Activated T-cell treated with anti-CD3 and anti-CD28 coated beads, Interleukin-2, amount 50 U/mL, for 72 hours (primary cell): ENCODE measurements around the gene IGFN1. TPM values are rescaled to one million over a fixed set of nuclear protein-coding genes. Genes with fewer than 3 reads are reported as not detected.
A peak's percentile ranks its signal among the peaks of the same experiment; 100 is the strongest.
"Not testable (repeated sequence)": the region's sequence is repeated elsewhere in the genome, so short reads cannot be mapped to it uniquely, and the experiment has no call there.

ENCODE experiments used
- ATAC-seq, 2 donors: fragments of 150-1000 bp; cut with Tn5 transposase; replicated peaks in 1 of 2; 2 replicates each; pipeline ENCODE4 v1.10.0; 2021; ENCODE audit warnings: moderate library complexity in 2 of 2, mild to moderate bottlenecking in 1 of 2
- DNase-seq, 2 donors: peaks; one replicate each; pipeline ENCODE4 v3.0.0; 2021 to 2022; ENCODE audit warnings: mixed read lengths in 1 of 2
- H3K27ac Mint-ChIP-seq: one replicate; pipeline ENCODE4 v1.8.0; 2022; ENCODE audit warnings: mild to moderate bottlenecking, moderate library complexity, mixed read lengths
- H3K27me3 Mint-ChIP-seq: one replicate; pipeline ENCODE4 v1.8.0; 2022; ENCODE audit warnings: low read depth, mixed read lengths
- H3K36me3 Mint-ChIP-seq, 2 donors: one replicate each; pipeline ENCODE4 v1.8.0; 2022; ENCODE audit warnings: mixed read lengths in 2 of 2, mild to moderate bottlenecking in 1 of 2; ENCODE audit not compliant: insufficient read depth in 2 of 2
- H3K4me1 Mint-ChIP-seq: one replicate; pipeline ENCODE4 v1.8.0; 2022; ENCODE audit warnings: low read depth, mixed read lengths
- H3K4me3 Mint-ChIP-seq, 2 donors: one replicate each; pipeline ENCODE4 v1.8.0; 2022; ENCODE audit warnings: mild to moderate bottlenecking in 2 of 2, mixed read lengths in 2 of 2, moderate library complexity in 2 of 2
- H3K9me3 Mint-ChIP-seq, 2 donors: one replicate each; pipeline ENCODE4 v1.8.0; 2022; ENCODE audit warnings: mixed read lengths in 2 of 2
- total RNA-seq, 2 donors: library from RNA; stranded (reverse); gene quantifications; one replicate each; pipeline ENCODE4 v1.2.3, GENCODE V29; 2022

IGFN1 gene
- total RNA-seq, 2 donors from 2014 or later = 0.02 to 0.46 TPM

DNA sequence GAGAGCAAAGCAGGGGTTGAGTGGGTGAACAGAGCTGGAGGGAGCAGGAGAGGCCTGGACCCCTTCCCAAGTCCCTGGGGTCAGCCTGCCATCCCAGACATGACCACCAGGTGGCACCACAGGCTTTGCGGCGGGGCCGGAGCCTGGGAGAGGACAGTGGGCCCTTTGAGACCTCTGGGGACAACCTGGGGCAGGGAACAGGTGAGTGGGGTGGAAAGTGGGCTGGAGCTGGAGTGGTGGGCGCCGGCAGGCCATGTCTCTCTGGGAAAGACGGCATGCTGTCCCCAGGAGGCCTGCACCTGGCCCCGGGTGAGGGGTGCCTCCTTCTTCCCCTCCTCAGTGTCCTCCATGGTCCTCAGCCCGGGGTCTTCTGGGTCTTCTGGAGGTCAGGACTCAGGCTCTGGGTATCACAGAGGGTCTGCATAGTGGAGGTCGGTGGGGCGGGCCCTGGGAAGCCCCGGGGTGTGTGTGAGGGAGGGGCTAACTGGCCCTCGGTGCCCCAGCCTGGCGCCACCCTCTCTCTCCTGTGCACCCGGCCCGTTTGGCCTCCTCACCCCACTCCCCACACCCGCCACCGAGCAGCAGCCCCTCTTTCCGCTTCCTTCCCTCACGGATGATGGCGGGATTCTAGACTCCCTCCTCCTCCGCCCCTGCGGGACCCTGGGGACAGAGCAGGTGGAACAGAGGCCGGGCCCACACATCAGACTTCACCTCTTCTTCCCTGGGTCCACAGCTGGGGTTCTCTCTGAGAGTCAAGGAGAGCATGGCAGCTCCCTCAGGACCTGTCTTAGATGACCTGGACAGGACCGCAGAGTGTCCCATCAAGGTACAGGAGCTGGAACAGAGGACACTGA, 64.2 kb downstream of the IGFN1 start:
- Mint-ChIP-seq H3K9me3 (no peaks in the 10 kb centered on the region), H3K4me3 (no peak overlapping the region), H3K4me1 (no peaks in the 10 kb centered on the region), H3K27me3 (peaks cover 6% of the 10 kb centered on the region), H3K36me3 (no peaks in the 10 kb centered on the region), H3K27ac (no peak overlapping the region)
- DNase-seq (peak; percentile 71 to 79), ATAC-seq (peak; percentile 53 to 56)

DNA sequence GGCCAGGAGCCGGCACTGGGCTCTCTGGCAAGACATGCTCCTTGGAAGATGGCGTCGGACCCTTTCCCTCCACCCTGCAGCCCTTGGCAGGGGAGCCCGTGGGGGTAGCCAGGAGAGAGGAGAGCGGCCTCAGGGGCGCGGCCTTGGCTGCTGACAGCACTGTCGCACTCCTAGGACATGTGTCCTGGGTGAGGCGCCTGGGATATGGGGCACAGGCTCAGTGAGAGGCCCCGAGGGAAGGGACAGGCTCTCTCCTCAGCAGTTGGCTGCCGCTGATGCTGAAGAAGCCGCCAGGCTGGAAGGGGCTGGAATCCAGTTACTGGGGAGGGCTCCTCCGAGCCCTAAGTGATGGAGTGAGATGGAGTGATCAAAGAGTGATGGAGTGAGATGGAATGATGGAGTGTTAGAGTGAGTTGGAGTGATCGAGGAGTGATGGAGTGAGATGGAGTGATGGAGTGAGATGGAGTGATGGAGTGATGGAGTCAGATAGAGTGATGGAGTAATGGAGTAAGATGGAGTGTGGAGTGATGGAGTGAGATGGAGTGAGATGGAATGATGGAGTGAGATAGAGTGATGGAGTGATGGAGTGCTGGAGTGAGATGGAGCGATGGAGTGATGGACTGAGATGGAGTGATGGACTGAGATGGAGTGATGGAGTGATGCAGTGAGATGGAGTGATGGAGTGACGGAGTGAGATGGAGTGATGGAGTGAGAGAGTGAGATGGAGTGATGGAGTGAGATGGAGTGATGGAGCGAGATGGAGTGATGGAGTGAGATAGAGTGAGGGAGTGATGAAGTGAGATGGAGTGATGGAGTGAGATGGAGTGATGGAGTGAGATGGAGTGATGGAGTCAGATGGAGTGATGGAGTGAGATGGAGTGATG, 65.1 kb downstream of the IGFN1 start:
- H3K27me3 Mint-ChIP-seq = peaks cover 12% of the 10 kb centered on the region
- no peaks in the 10 kb centered on the region for H3K36me3 Mint-ChIP-seq
- H3K9me3 Mint-ChIP-seq = no peaks in the 10 kb centered on the region
- ATAC-seq (no peak), DNase-seq (no peak)
- H3K27ac Mint-ChIP-seq = no peak overlapping the region
- H3K4me1 Mint-ChIP-seq = no peaks in the 10 kb centered on the region
- no peak overlapping the region for H3K4me3 Mint-ChIP-seq

DNA sequence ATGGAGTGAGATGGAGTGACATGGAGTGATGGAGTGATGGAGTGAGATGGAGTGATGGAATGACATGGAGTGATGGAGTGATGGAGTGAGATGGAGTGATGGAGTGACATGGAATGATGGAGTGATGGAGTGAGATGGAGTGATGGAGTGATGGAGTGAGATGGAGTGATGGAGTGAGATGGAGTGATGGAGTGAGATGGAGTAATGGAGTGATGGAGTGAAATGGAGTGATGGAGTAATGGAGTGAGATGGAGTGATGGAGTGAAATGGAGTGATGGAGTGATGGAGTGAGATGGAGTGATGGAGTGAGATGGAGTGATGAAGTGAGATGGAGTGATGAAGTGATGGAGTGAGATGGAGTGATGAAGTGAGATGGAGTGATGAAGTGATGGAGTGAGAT, 67.5 kb downstream of the IGFN1 start:
- H3K27me3 Mint-ChIP-seq = peaks cover 17% of the 10 kb centered on the region
- ATAC-seq, H3K4me3 Mint-ChIP-seq, H3K27ac Mint-ChIP-seq, H3K36me3 Mint-ChIP-seq, H3K4me1 Mint-ChIP-seq, H3K9me3 Mint-ChIP-seq, DNase-seq: not testable (repeated sequence)

DNA sequence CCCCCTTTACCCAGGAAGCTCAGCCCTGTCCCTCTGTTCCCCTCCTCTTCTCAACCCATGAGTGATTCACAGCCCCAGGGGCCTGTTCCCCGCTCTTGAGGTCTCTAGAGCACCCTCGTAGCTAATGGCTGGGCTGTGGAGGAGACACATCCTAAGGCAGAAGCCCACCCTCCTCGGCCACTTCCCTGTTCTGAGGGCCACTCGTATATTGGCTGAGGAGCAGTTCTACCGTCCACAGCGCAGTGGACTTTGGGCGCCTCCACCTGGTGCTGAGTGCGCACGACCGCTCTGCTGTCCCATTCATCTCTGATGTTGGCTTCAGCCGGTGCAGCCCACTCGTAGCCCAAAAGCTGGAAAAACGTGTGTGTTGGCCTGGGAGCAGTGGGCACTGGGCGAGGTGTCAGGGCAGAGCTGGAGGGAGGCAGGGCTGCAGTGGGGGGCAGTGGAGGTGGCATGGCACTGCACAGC, 68.2 kb downstream of the IGFN1 start:
- Mint-ChIP-seq H3K27me3 (peaks cover 17% of the 10 kb centered on the region), H3K27ac (no peak overlapping the region), H3K9me3 (no peaks in the 10 kb centered on the region), H3K36me3 (no peaks in the 10 kb centered on the region), H3K4me1 (no peaks in the 10 kb centered on the region), H3K4me3 (no peak overlapping the region)
- no peak for DNase-seq
- no peak for ATAC-seq

DNA sequence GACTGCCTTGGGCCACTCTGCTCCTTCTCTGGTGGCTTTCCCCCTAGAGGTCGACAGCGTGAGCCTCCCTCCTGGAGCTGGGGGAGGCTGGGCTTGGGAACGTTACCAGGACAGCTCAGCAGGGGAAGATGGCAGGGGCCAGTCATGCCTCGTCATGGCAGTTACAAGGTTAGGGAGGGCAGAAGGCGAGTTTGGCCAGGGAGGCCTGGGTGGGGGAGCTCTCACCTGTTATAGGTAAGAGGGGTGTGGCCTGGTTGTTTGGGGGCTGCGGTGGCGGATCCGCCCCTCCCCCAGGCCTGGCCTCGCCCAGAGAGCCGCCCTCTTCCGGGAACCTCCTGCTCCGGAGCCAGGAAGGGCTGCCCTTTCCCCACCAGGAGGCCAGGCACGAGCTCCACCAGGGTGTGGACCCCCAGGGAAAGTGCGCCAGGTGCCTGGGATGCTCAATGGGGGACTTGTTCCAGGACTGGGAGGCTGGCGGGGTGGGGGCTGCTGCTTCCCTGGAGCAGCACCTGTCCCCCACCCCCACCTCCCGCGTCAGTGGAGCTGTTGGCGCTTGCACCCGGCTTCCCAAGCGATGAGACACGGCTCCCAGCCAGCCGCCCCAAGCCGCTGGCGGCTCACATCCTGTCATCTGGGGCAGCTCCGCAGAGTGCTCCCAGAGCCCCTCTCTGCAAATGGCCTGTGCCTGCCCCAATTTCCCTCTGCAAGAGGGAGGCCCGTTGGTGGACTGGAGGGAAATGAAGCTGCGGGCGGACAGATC, 69.0 kb downstream of the IGFN1 start:
- Mint-ChIP-seq H3K4me3 (peak overlapping the region in 1 of 2 donors; percentile 47), H3K27ac (no peak overlapping the region), H3K36me3 (no peaks in the 10 kb centered on the region), H3K27me3 (peaks cover 17% of the 10 kb centered on the region), H3K9me3 (no peaks in the 10 kb centered on the region), H3K4me1 (no peaks in the 10 kb centered on the region)
- ATAC-seq (no peak), DNase-seq (no peak)

DNA sequence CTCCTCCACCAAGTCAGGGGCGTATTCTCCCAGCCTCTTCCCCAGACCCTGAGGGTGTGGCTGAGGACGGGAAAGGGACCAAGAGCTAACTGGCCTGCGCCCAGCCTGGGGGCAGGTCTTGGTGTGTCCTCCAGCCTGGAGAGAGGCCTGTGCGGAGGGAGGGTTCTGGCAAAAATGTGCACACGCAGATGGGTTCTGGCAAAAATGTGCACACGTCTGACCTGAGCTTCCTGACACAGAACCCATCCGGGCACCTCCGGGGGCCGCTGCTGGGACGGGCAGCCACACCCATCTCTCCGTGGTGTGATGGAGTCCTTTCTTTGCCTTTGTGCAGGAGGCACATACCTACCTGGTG, 69.6 kb downstream of the IGFN1 start:
- DNase-seq (no peak), ATAC-seq (no peak)
- no peaks in the 10 kb centered on the region for H3K9me3 Mint-ChIP-seq
- no peaks in the 10 kb centered on the region for H3K36me3 Mint-ChIP-seq
- peaks cover 17% of the 10 kb centered on the region for H3K27me3 Mint-ChIP-seq
- H3K4me1 Mint-ChIP-seq = no peaks in the 10 kb centered on the region
- no peak overlapping the region for H3K27ac Mint-ChIP-seq
- no peak overlapping the region for H3K4me3 Mint-ChIP-seq

DNA sequence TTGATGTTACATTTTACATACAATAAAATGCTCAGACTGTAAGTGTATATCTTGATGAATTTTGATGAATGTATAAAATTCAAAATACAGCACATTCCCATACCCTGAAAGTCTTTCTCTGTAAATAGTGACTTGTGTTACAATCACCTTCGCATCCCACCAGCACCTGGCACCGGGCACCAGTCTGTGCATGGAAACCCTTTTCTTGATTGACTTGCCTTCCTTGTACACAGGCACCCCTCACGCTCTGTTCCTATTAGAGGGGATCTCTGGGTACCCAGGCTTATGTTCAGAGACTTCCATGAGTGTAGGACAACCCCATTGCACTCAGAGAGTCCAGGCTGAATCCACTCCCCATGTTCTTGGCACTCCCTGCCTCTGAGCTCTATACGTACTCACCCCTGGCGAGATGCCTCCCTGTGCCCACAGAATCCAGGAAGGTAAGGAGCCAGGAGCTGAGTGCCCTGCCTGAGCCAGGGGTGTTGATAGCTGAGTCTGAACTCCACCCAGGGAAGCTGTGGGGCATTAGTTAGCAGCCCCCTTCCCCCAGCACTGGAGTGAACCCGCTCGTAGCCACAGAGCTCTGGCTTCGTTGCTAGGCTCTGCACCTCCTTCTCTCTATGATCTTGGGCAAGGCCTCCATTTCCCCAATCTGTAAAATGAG, 70.2 kb downstream of the IGFN1 start:
- Mint-ChIP-seq H3K9me3 (no peaks in the 10 kb centered on the region), H3K4me1 (no peaks in the 10 kb centered on the region), H3K27me3 (peaks cover 17% of the 10 kb centered on the region), H3K27ac (no peak overlapping the region), H3K4me3 (no peak overlapping the region), H3K36me3 (no peaks in the 10 kb centered on the region)
- no peak for DNase-seq
- ATAC-seq = no peak

DNA sequence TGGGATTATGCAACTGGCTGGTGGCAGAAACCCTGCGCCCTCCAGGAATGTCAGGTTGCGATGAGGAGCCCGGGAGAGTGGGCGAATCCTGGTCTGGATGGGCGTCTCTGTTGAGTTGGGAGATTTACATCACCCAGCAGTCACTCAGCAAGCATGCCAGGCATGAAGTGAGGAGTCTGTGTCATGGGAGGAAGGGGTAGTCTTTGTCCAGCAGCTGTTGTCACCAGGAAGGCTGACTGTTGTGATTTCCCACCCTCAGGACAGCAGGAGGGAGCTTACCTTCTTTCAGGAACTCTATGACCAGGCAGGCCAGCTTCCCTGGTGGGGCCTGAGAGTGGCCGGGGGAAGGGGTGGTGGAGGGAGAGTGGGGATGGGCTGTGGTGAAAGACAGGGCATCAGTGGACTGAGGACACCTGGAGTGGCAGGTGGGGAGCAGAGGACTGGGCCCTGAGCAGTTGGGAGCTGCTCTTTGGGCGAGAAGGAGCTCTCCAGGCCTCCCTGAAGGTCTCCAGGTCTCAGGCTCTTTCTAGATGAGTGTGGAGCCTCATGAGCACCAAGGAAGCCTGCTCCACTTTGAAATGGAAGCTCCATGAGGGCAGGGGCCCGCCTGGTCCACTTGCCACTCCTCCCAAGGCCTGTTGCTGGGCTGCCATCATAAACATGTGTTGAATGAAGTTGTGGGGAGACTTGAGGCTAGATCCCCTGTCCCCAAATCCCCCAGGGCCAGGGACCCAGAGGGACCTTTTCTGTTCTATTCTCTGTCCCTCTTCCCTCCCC, 71.3 kb downstream of the IGFN1 start:
- H3K27me3 Mint-ChIP-seq = peaks cover 27% of the 10 kb centered on the region

DNA sequence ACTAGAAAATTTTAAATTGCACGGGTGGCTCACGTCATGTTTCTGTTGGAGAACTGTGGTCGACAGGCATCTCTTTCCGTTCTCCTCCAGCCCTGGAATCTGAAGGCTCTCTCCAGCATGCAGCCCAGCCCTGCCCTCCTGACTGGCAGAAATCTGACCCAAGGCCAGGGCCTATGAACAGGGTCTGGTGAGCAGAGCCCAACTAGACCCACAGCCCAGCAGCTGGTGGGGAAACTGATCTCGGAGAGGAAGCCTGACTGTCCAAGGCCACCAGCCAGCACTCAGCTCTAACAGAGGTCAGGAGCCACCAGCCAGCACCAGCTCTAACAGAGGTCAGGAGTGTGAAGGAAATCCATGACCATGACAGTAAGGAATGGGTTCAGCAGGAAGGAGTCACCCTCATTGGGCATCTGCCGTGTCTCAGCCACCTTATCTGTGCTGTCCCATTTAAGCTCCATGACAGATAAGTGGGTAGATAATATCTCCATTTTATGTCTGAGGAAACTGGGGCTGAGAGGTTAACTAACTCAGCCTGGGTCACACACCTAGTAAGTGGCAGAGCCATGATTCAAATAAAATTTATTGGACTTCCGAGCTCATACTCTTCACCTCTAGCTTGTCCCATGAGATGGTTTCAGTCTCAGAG, 72.5 kb downstream of the IGFN1 start:
- Mint-ChIP-seq H3K4me3 (no peak overlapping the region), H3K27ac (no peak overlapping the region), H3K4me1 (no peaks in the 10 kb centered on the region), H3K9me3 (no peaks in the 10 kb centered on the region), H3K27me3 (peaks cover 27% of the 10 kb centered on the region), H3K36me3 (no peaks in the 10 kb centered on the region)
- ATAC-seq (no peak), DNase-seq (no peak)

More for the DNA sequence above, 71.3 kb downstream of the IGFN1 start:
- H3K4me3 Mint-ChIP-seq = no peak overlapping the region
- no peaks in the 10 kb centered on the region for H3K4me1 Mint-ChIP-seq
- no peak for DNase-seq
- H3K27ac Mint-ChIP-seq = no peak overlapping the region
- no peaks in the 10 kb centered on the region for H3K36me3 Mint-ChIP-seq
- H3K9me3 Mint-ChIP-seq = no peaks in the 10 kb centered on the region
- no peak for ATAC-seq

DNA sequence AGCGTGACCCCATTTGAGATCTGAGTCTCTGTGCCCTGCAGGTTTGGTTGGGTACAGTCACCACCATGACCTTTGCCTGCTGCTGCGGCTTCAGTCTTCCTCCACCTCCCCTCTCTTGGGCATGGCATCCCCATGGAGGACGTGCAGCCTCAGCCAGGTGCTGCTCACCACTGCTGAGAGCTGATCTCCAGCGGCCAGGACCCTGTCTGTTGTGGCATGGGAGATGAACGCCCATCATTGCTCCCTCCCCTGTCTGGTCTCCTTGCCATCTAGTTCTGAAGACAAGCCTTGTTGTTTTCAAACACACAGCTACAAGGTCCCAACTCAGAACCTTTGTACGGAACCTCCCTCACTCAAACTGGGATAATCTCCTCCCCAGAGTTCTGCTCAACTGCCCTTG, 73.4 kb downstream of the IGFN1 start:
- no peak for DNase-seq
- ATAC-seq = no peak
- Mint-ChIP-seq H3K4me1 (no peaks in the 10 kb centered on the region), H3K9me3 (no peaks in the 10 kb centered on the region), H3K4me3 (no peak overlapping the region), H3K27ac (no peak overlapping the region), H3K27me3 (peaks cover 34% of the 10 kb centered on the region), H3K36me3 (no peaks in the 10 kb centered on the region)

DNA sequence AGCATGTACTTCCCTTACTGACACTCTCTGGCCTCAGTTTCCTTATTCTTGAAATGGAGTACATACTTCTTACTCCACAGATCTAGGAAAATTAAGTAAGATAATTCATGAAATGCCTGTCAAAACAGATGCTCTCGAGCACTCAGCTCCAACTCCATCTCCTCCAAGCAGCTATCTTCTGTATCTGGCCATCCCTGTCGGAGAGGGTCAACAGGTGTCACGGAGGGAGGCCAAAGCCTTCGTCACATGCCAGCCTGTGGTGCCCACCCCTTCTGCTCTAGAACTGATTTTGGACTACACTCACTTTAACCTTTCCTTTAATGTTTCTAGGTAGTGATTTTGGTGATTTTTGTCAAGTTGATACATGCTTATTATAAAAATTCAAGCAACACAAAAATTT, 73.9 kb downstream of the IGFN1 start:
- Mint-ChIP-seq H3K27ac (peak overlapping the region; percentile 36), H3K9me3 (no peaks in the 10 kb centered on the region), H3K4me1 (no peaks in the 10 kb centered on the region), H3K27me3 (peaks cover 39% of the 10 kb centered on the region), H3K4me3 (no peak overlapping the region), H3K36me3 (no peaks in the 10 kb centered on the region)
- ATAC-seq (no peak), DNase-seq (no peak)

DNA sequence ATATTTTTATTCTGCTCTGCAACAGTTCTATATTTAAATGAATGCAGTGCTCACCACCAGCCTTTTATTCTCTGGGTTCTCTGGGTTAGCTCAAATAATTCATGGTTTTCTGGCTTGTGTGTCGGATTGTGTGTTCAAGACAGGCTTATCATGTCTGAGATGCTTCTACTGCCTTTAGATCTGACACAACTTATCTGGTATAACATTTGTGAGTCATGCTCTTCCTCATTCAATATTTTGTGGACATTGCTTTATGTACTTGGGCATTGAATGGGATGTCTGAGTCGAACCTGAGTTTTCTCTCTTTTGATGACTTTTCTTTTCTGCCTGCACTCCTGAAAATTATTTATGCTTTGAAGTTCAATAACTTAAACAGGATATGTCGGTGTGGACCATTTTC, 75.1 kb downstream of the IGFN1 start:
- H3K9me3 Mint-ChIP-seq = no peaks in the 10 kb centered on the region
- H3K4me1 Mint-ChIP-seq = no peaks in the 10 kb centered on the region
- H3K4me3 Mint-ChIP-seq = no peak overlapping the region
- no peaks in the 10 kb centered on the region for H3K36me3 Mint-ChIP-seq
- ATAC-seq = no peak
- H3K27me3 Mint-ChIP-seq = peaks cover 38% of the 10 kb centered on the region
- H3K27ac Mint-ChIP-seq = no peak overlapping the region
- no peak for DNase-seq
